Pons (tissue), 1 donor: ENCODE measurements around the gene VPS18.

ENCODE experiments used
- DNase-seq: peaks from one replicate; pipeline ENCODE4 v3.0.0-alpha.2; 2016; ENCODE audit warnings: low spot score

VPS18 gene

DNA sequence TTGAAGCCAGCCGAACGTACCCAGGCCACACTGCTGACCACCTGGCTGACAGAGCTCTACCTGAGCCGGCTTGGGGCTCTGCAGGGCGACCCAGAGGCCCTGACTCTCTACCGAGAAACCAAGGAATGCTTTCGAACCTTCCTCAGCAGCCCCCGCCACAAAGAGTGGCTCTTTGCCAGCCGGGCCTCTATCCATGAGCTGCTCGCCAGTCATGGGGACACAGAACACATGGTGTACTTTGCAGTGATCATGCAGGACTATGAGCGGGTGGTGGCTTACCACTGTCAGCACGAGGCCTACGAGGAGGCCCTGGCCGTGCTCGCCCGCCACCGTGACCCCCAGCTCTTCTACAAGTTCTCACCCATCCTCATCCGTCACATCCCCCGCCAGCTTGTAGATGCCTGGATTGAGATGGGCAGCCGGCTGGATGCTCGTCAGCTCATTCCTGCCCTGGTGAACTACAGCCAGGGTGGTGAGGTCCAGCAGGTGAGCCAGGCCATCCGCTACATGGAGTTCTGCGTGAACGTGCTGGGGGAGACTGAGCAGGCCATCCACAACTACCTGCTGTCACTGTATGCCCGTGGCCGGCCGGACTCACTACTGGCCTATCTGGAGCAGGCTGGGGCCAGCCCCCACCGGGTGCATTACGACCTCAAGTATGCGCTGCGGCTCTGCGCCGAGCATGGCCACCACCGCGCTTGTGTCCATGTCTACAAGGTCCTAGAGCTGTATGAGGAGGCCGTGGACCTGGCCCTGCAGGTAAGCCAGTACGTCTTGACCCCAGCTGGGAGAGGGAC lies 6.2 kb downstream of the VPS18 start:
- DNase-seq = no peak

DNA sequence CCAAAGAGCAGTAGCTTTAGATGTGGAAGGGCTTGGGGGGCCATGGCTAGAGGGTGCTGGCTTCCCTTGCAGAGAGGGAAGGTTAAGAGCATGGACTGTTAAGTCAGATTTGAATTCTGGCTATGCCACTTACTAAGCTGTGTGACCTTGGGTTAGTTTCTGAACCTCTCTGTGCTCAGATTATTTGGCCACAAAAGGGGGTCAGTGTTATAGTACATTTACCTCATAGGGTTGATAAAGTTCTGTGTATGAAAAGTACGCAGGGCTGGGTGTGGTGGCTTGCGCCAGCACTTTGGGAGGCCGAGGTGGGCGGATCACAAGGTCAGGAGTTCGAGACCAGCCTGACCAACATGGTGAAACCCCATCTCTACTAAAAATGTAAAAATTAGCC lies 6.8 kb downstream of the VPS18 start:
- DNase-seq = no peak

DNA sequence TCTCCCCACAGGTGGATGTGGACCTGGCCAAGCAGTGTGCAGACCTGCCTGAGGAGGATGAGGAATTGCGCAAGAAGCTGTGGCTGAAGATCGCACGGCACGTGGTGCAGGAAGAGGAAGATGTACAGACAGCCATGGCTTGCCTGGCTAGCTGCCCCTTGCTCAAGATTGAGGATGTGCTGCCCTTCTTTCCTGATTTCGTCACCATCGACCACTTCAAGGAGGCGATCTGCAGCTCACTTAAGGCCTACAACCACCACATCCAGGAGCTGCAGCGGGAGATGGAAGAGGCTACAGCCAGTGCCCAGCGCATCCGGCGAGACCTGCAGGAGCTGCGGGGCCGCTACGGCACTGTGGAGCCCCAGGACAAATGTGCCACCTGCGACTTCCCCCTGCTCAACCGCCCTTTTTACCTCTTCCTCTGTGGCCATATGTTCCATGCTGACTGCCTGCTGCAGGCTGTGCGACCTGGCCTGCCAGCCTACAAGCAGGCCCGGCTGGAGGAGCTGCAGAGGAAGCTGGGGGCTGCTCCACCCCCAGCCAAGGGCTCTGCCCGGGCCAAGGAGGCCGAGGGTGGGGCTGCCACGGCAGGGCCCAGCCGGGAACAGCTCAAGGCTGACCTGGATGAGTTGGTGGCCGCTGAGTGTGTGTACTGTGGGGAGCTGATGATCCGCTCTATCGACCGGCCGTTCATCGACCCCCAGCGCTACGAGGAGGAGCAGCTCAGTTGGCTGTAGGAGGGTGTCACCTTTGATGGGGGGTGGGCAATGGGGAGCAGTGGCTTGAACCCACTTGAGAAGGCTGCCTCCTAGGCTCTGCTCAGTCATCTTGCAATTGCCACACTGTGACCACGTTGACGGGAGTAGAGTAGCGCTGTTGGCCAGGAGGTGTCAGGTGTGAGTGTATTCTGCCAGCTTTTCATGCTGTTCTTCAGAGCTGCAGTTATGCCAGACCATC lies 8.6 kb downstream of the VPS18 start:
- peak; percentile 80 for DNase-seq

- DNase-seq = no peak
Measured at GRCh38 chr15:40904552-40905201, 10.4 kb downstream of the VPS18 start.

DNA sequence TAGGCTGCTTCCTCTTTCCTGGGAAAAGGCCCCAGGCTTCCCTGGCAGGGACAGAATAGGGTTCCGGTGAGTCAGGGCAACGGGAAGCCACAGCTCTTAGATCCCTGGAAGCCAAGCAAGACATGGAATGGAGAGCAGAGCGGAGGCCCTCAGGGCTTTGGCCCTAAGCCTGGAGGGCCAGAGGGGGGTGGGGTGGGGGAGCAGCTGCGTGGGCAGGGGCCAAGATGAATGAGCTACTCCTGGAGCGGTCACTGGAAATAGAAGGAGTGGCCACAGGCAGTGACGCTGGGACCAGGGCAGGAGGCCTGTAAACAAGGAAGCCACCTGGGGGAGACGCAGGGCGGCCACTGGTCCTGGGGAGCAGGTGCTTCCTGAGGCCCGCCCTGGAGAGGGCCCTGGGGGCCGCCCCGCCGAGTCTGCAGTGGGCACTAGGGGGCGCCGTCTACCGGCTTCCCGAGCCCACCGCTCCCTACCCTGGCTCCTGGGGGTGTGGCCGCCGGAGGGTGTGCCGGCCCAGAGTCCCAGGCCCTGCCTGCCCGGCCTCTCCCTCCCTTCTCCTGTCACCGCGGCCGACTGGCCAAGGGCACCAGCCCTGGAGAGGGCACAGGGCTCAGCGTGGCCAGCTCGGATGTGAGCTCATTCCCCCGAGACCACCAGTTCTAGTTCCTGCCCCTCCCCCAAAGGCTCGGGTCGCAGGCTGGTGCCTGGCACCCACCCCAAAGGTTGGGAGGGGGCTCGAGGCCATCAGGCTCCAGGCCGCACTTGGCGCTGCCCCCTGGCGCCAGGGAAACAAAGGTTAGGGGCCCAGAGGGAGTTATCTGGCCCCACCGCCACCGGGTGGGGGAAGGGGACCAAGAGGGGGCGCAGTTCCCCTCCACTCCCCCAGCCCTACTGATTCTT lies 12.1 kb downstream of the VPS18 start:
- peak; percentile 70 for DNase-seq

GRCh38 chr15:40906991-40907802 lies 12.9 kb downstream of the VPS18 start:
- no peak for DNase-seq

DNA sequence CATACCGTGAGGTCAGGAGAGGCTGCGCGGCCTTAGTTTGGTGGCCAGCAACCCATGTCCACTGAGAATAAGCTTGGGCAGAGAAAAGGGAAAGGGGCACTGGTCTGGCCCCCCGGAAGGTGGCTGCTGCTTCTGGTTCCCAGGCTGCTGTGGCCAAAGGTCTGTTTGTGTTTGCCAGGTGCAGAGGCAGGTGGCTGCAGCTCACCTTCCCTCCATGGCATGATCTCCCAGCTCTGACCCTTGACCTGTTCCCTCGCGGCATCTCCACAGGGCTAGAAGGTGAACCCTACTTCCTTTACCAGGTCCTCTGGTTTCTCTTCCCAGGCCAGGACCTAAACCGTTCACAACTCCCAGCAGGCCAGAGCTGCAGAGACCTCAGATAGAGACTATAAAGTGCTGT lies 13.8 kb downstream of the VPS18 start:
- no peak for DNase-seq

DNA sequence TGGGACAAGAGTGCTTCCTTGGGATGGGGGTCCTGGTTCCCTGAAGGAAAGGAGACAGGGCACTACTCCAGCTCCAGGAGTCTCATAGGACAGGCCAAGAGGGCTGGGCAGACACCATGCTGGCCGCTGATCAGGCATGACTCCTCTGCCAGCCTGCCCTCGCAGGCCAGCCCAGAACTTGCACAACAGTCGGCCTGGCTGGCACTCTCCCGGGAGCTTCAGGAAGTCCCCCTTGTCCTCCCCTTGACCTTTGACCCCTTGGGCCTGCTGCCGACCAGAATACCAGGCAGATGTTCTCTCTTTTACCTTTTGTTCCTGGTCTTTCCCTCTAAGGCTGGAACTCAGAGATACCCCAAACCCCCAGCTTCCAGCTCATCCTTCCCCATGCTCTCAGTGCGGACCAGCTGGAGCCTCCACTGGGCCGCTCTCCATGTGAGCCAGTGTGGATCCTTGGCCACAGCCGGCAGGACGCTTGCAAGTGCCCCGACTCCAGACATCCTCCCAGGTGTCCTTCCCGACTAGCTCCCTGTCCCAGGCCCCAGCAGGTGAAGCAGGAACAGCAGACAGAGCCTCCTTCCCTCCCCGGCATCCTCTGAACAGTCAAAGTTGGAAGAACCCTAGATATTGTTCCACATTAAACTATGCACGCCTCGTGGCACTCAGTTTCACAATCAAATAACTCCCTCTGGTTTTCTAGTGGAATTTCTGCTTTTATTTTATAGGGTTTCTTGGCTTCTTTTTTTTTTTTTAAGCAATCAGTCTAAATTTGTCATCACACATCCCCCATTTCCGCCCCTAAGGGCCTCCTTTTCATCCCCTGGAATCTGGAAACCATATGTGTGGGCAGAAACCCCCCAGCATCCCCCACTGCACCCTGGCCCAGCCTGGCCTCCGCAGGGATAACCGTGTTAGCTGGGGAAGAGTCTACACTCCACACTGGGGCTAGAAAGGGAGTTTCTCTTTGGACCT lies 15.7 kb downstream of the VPS18 start:
- DNase-seq = no peak

DNA sequence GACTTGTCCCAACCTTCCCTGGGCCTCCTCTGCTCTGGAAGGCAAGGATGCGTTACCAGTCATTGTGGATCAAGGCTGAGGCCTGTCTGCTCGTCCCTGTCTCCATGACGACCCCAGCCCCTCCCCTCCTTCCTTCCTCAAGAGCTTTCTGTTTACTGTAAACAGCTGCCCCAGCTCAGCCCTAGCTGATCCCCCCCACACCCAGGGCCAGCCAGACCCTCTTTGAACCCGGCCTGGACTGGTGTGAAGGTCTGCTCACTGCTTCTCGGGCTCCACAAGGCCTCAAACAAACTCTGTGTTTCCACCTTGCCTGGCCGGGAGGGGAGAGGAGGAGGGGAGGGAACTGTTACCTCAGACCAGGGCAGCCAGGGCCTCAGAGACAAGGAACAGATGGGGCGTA lies 16.9 kb downstream of the VPS18 start:
- no peak for DNase-seq

- DNase-seq = no peak
Measured at GRCh38 chr15:40911693-40912092, 17.4 kb downstream of the VPS18 start.

- no peak for DNase-seq
Measured at GRCh38 chr15:40912478-40912877, 18.2 kb downstream of the VPS18 start.

GRCh38 chr15:40914013-40914412 lies 19.8 kb downstream of the VPS18 start:
- no peak for DNase-seq

DNA sequence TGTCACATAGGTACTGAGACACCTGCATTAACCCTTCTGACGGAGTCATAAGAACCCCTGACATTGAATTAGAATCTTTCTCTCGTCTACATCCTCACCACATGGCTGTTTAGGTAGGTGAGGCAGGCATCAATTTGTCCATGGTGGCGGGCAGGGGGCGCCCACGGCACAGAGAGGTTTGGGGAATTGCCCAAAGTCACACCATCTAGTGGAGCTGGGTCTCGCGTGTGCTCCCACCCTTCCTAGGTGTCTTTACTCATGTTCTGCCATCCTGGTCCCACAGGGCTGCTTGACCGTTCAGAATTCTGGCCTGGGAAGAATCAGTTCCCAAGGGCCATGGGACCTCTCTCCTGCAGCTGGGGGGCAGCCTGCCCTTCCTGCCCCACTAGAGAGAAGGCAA lies 20.2 kb downstream of the VPS18 start:
- no peak for DNase-seq

GRCh38 chr15:40915116-40915661 lies 20.9 kb downstream of the VPS18 start:
- no peak for DNase-seq

DNA sequence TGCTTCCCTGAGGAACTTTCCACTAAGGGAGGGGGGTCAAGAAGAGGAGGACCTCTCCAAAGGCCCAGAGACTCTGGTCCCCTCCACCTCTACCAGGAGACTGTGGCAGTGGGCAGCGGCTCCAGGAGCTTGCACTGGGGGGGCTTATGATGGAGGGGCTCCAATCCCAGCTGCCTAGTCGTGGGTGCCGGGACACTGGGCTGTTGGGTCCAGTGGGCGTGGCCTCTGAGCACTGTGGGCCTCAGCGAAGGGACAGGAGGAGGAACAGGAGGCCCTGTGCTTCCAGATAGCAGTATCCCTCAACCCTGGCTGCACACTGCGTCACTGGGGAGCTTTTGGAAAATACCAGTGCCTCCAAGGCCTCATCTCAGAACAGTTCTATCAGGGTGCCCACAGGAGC lies 21.4 kb downstream of the VPS18 start:
- no peak for DNase-seq

DNA sequence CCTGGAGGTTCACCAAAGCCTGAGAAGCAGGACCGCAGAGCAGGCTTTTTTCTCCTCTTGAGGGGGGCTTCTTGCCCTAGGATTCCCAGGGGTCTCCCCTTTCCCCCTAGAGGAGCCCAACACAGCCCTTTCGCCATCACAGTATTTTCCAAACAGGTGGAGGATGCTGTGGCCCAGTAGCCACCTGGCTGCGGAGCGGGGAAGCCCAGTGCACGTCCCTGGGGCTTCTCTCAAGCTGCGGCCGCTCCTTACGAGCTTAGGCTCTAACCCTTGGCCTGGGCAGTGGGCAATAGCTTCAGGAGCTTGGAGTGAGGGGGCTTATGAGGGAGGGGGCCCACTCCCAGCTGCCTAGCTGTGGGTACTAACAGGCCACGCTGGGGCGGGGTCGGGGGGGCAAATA lies 23.3 kb downstream of the VPS18 start:
- DNase-seq = no peak

GRCh38 chr15:40918146-40918798 lies 24.0 kb downstream of the VPS18 start:
- no peak for DNase-seq

- DNase-seq = no peak
Measured at GRCh38 chr15:40918799-40919392, 24.6 kb downstream of the VPS18 start.
